Amniotic epithelial cell (primary cell): Measurements from ENCODE around the gene TEDC1.
"Not testable (repeated sequence)": the region's sequence is repeated elsewhere in the genome, so short reads cannot be mapped to it uniquely, and the experiment has no call there.

ENCODE experiments used
- DNase-seq: peaks from one replicate; pipeline ENCODE4 v3.0.0-alpha.2; 2010; ENCODE audit warnings: low read depth

TEDC1 gene

GRCh38 chr14:105540811-105541210 lies 49.8 kb downstream of the TEDC1 start:
- DNase-seq: no peak

GRCh38 chr14:105541218-105541875 lies 50.3 kb downstream of the TEDC1 start:
- no peak for DNase-seq

- not testable (repeated sequence) for DNase-seq
Measured at GRCh38 chr14:105545676-105546075, 54.6 kb downstream of the TEDC1 start.

- DNase-seq: not testable (repeated sequence)
Measured at GRCh38 chr14:105546410-105546809, 55.4 kb downstream of the TEDC1 start.

- not testable (repeated sequence) for DNase-seq
Measured at GRCh38 chr14:105547072-105547471, 56.0 kb downstream of the TEDC1 start.

- no peak for DNase-seq
Measured at GRCh38 chr14:105547741-105548169, 56.7 kb downstream of the TEDC1 start.
